HCT116 (cell line): ENCODE measurements around the gene SLC25A19. TPM values are rescaled to one million over a fixed set of nuclear protein-coding genes. Genes with fewer than 3 reads are reported as not detected.
A peak's percentile ranks its signal among the peaks of the same experiment; 100 is the strongest.

ENCODE experiments used
- ATAC-seq: fragments of 200-7000 bp; cut with Tn5 transposase; 2 replicates; pipeline ENCODE4 v1.9.1; 2020; ENCODE audit warnings: mild to moderate bottlenecking, moderate library complexity
- Bru-seq: library from RNA; stranded (reverse); fragments of 400-500 nt; gene quantifications from one replicate; lab custom pipeline; 2021; lab: Mats Ljungman, UMichigan
- BruChase-seq, 2 experiments: library from RNA; stranded (reverse); fragments of 400-500 nt; gene quantifications; one replicate each; lab custom pipeline; 2021; lab: Mats Ljungman, UMichigan
- BruUV-seq: library from RNA; stranded (reverse); fragments of 400-500 nt; replicated peaks from 2 replicates; lab custom pipeline; 2021; lab: Mats Ljungman, UMichigan
- CTCF ChIA-PET: fragments of 300-600 bp; sonication (Branson Sonifier 250); formaldehyde crosslinking; loops from one replicate; lab custom pipeline; 2021; ENCODE audit warnings: antibody characterized with exemption; lab: Charles Lee
- POLR2A ChIA-PET: fragments of 300-600, 350-600 bp; sonication (Branson Sonifier 250); formaldehyde crosslinking; loops from one replicate; lab custom pipeline; 2021; ENCODE audit warnings: antibody characterized with exemption; lab: Charles Lee
- RAD21 ChIA-PET, 2 experiments: fragments of 300-600 bp; sonication (Branson Sonifier 250); formaldehyde crosslinking; loops; one replicate each; lab custom pipeline; 2023; ENCODE audit warnings: low total read pairs in 2 of 2; ENCODE audit not compliant: uncharacterized antibody in 2 of 2, unreplicated experiment in 2 of 2, low non-redundant PET in 1 of 2; lab: Charles Lee
- DNase-seq: peaks from one replicate; pipeline ENCODE4 v3.0.0-alpha.2; 2010; ENCODE audit warnings: low read depth, low spot score
- H2AFZ ChIP-seq: fragments of 200-600 bp; shearing (Covaris generic), sonication (generic); 2 replicates; pipeline ENCODE4 v1.6.1; 2017; ENCODE audit warnings: low read depth, mixed run types, mixed read lengths, antibody characterized with exemption, low read length; ENCODE audit not compliant: poor library complexity, severe bottlenecking
- H3K27ac ChIP-seq: 2 replicates; pipeline ENCODE4 v1.5.1; 2012; ENCODE audit warnings: low read depth, low read length
- H3K27me3 ChIP-seq: fragments of 200-600 bp; sonication (generic); 2 replicates; pipeline ENCODE4 v1.6.1; 2016; ENCODE audit warnings: mixed run types, low read length, mixed read lengths; ENCODE audit not compliant: insufficient read depth
- H3K36me3 ChIP-seq, 2 experiments: fragments of 200-500 bp in 1 of 2; fragments of 200-600 bp in 1 of 2; sonication (Bioruptor generic) in 1 of 2; sonication (generic) in 1 of 2; 2 replicates each; pipeline versions ENCODE4 v1.5.1 to v1.6.1; 2014 to 2016; ENCODE audit warnings: low read length in 2 of 2, inconsistent platforms in 1 of 2, mixed read lengths in 1 of 2, mixed run types in 1 of 2; ENCODE audit not compliant: insufficient read depth in 2 of 2, control insufficient read depth in 1 of 2
- H3K4me1 ChIP-seq, 2 experiments: fragments of 200-600 bp in 1 of 2; sonication (generic) in 1 of 2; 2 replicates each; pipeline versions ENCODE4 v1.5.1 to v1.6.1; 2012 to 2017; ENCODE audit warnings: low read length in 2 of 2, inconsistent platforms in 1 of 2, mild to moderate bottlenecking in 1 of 2, mixed read lengths in 1 of 2, mixed run types in 1 of 2, moderate library complexity in 1 of 2; ENCODE audit not compliant: insufficient read depth in 2 of 2, control insufficient read depth in 1 of 2
- H3K4me2 ChIP-seq: fragments of 200-600 bp; sonication (generic); 2 replicates; pipeline ENCODE4 v1.6.1; 2017; ENCODE audit warnings: mixed run types, low read length, mixed read lengths
- H3K4me3 ChIP-seq, 2 experiments: fragments of 200-600 bp in 1 of 2; sonication (generic) in 1 of 2; replicated peaks in 1 of 2; 2 replicates each; pipeline ENCODE4 v1.5.1; 2011 to 2016; ENCODE audit warnings: low read length in 2 of 2, control low read depth in 1 of 2, low read depth in 1 of 2, mild to moderate bottlenecking in 1 of 2, mixed read lengths in 1 of 2, mixed run types in 1 of 2
- H3K79me2 ChIP-seq: fragments of 200-600 bp; sonication (generic); 2 replicates; pipeline ENCODE4 v1.6.1; 2017; ENCODE audit warnings: mild to moderate bottlenecking, mixed run types, low read length, moderate library complexity, mixed read lengths; ENCODE audit not compliant: insufficient read depth
- H3K9ac ChIP-seq: fragments of 200-600 bp; sonication (generic); 2 replicates; pipeline ENCODE4 v1.6.1; 2016; ENCODE audit warnings: low read length, mixed read lengths
- H3K9me2 ChIP-seq: fragments of 200-600 bp; sonication (generic), shearing (Covaris generic); 2 replicates; pipeline ENCODE4 v1.6.1; 2017; ENCODE audit warnings: mixed run types, mild to moderate bottlenecking, moderate library complexity; ENCODE audit not compliant: insufficient read depth
- H3K9me3 ChIP-seq, 2 experiments: fragments of 200-500 bp in 1 of 2; fragments of 200-600 bp in 1 of 2; sonication (Bioruptor generic) in 1 of 2; sonication (generic) in 1 of 2; 2 replicates each; pipeline ENCODE4 v1.6.1; 2014 to 2017; ENCODE audit warnings: low read length in 2 of 2, mixed read lengths in 2 of 2, inconsistent platforms in 1 of 2, low read depth in 1 of 2, mild to moderate bottlenecking in 1 of 2, mixed run types in 1 of 2, moderate library complexity in 1 of 2; ENCODE audit not compliant: control insufficient read depth in 1 of 2, insufficient read depth in 1 of 2
- H4K20me1 ChIP-seq: fragments of 200-600 bp; sonication (generic), shearing (Covaris generic); 2 replicates; pipeline ENCODE4 v1.6.1; 2017; ENCODE audit warnings: mixed run types, mild to moderate bottlenecking, moderate library complexity; ENCODE audit not compliant: insufficient read depth
- ATF3 ChIP-seq: IDR thresholded peaks from 2 replicates; pipeline ENCODE4 v1.6.1; 2012
- CBX3 ChIP-seq: IDR thresholded peaks from 2 replicates; pipeline ENCODE4 v1.6.1; 2012; ENCODE audit warnings: low read depth
- CTCF ChIP-seq, 3 experiments: fragments of 200-600 bp in 1 of 3; sonication (generic) in 1 of 3; IDR thresholded peaks in 2 of 3; conservative IDR thresholded peaks in 1 of 3; 2 replicates each; pipeline ENCODE4 v1.5.1; 2012 to 2017; ENCODE audit warnings: low read depth in 2 of 3, low read length in 2 of 3, antibody characterized with exemption in 1 of 3, borderline replicate concordance in 1 of 3, control low read depth in 1 of 3, mild to moderate bottlenecking in 1 of 3, mixed read lengths in 1 of 3, mixed run types in 1 of 3, moderate library complexity in 1 of 3; ENCODE audit not compliant: insufficient read depth in 1 of 3
- EGR1 ChIP-seq: IDR thresholded peaks from 2 replicates; pipeline ENCODE4 v1.6.1; 2012; ENCODE audit warnings: low read depth
- EZH2 ChIP-seq: fragments of 200-600 bp; sonication (generic); IDR thresholded peaks from 2 replicates; pipeline ENCODE4 v1.6.1; 2017; ENCODE audit warnings: antibody characterized with exemption, mixed run types
- FOSL1 ChIP-seq: IDR thresholded peaks from 2 replicates; pipeline ENCODE4 v1.6.1; 2012; ENCODE audit warnings: low read depth
- JUND ChIP-seq: IDR thresholded peaks from 2 replicates; pipeline ENCODE4 v1.6.1; 2012
- MAX ChIP-seq: IDR thresholded peaks from 2 replicates; pipeline ENCODE4 v1.6.1; 2012
- POLR2A ChIP-seq: IDR thresholded peaks from 2 replicates; pipeline ENCODE4 v1.7.0; 2011; ENCODE audit warnings: borderline replicate concordance; ENCODE audit not compliant: insufficient read depth, insufficient read length; ENCODE audit errors: extremely low read depth
- RAD21 ChIP-seq: IDR thresholded peaks from 2 replicates; pipeline ENCODE4 v1.6.1; 2012; ENCODE audit warnings: low read depth, mild to moderate bottlenecking
- REST ChIP-seq: IDR thresholded peaks from 2 replicates; pipeline ENCODE4 v1.6.1; 2012; ENCODE audit warnings: low read depth
- SIN3A ChIP-seq: IDR thresholded peaks from 2 replicates; pipeline ENCODE4 v1.6.1; 2012; ENCODE audit warnings: low read depth
- SP1 ChIP-seq: IDR thresholded peaks from 2 replicates; pipeline ENCODE4 v1.6.1; 2012; ENCODE audit warnings: low read depth
- SRF ChIP-seq: IDR thresholded peaks from 2 replicates; pipeline ENCODE4 v1.6.1; 2012; ENCODE audit warnings: low read depth
- TCF7L2 ChIP-seq: IDR thresholded peaks from 2 replicates; pipeline ENCODE4 v1.7.0; 2011; ENCODE audit warnings: borderline replicate concordance, inconsistent platforms; ENCODE audit not compliant: insufficient read depth, insufficient read length; ENCODE audit errors: extremely low read depth
- ZNF274 ChIP-seq: fragments of 200-500 bp; sonication (Bioruptor generic); IDR thresholded peaks from 2 replicates; pipeline ENCODE4 v1.6.1; 2014; ENCODE audit warnings: mild to moderate bottlenecking, low read depth, low read length, inconsistent platforms
- intact Hi-C: fragments of 100-400 bp; cut with micrococcal nuclease; formaldehyde crosslinking; loops from 2 replicates; pipeline ENCODE4 v1.10.0; 2022
- long read RNA-seq: library from polyadenylated mRNA; unstranded; transcript quantifications from one replicate; pipeline ENCODE4 v2.0.0, GENCODE V29; 2021; ENCODE audit not compliant: unreplicated experiment
- polyA plus RNA-seq: library from polyadenylated mRNA; unstranded; fragments of >200 nt; gene quantifications from 2 replicates; pipeline ENCODE4 v1.2.1, GENCODE V29; 2012; ENCODE audit warnings: missing spikeins
- total RNA-seq: library from RNA; stranded (reverse); gene quantifications from one replicate; pipeline ENCODE4 v1.2.1, GENCODE V29; 2021; ENCODE audit not compliant: unreplicated experiment

Gene SLC25A19
- 38.7 TPM for total RNA-seq
- 31.1 and 33.4 TPM in 2 replicates for polyA plus RNA-seq
- percentile 58 among the genes with signal in this experiment for Bru-seq, nascent RNA
- percentile 53 among the genes with signal in this experiment for BruChase-seq, experiment 1, labeled RNA remaining after a 6-hour chase
- percentile 62 among the genes with signal in this experiment for BruChase-seq, experiment 2, labeled RNA remaining after a 2-hour chase
- long read RNA-seq, transcript SLC25A19-205 (7 exons, 1,496 nt): major isoform, 14 of 42 reads
- long read RNA-seq, transcript SLC25A19-210 (8 exons, 1,554 nt): minor isoform, 8 of 42 reads
- long read RNA-seq, partial matches to known transcripts: 6 of 42 reads
- long read RNA-seq, other reads (novel, unspliced or antisense): 8 of 42 reads

- no TSS peak for BruUV-seq
- intact Hi-C loops: loop anchor here (1.0 kb wide), 1 partner anchor 226 kb away; the partner anchor contains the start of gene CASKIN2
- peaks cover 35% of the 10 kb centered on the region for H3K79me2 ChIP-seq
- peak within 1 kb of the TSS; percentile 83 to 98 for H3K4me3 ChIP-seq
- peaks cover 10 to 15% of the 10 kb centered on the region in 2 experiments for H3K4me1 ChIP-seq
- no peaks in the 10 kb centered on the region for H3K9me2 ChIP-seq
- CTCF ChIA-PET: interaction anchor here (0.7 to 2.8 kb wide), 14 partner anchors 11 to 332 kb away, joined by 3 to 51 read pairs (median 4); partner anchors contain the start of genes GRB2, LLGL2, MIF4GD and TSEN54
- H3K4me2 ChIP-seq: peak within 1 kb of the TSS; percentile 85
- DNase-seq (peak; percentile 99), ATAC-seq (peak; percentile 97)
- peak within 1 kb of the TSS; percentile 82 for H3K9ac ChIP-seq
- peak within 1 kb of the TSS; percentile 75 for H3K27ac ChIP-seq
- no peaks in the 10 kb centered on the region for H3K27me3 ChIP-seq
- H4K20me1 ChIP-seq: no peaks in the 10 kb centered on the region
- peak within 1 kb of the TSS; percentile 18 for H2AFZ ChIP-seq
- RAD21 ChIA-PET: interaction anchor here (0.6 to 1.3 kb wide), 4 partner anchors 19 to 116 kb away, joined by 3 to 5 read pairs (median 4); partner anchors contain the start of genes MIF4GD (in 2 of the 2) and GRB2 (in 1 of the 2)
- H3K36me3 ChIP-seq: peaks cover 7 to 22% of the 10 kb centered on the region in 2 experiments
- POLR2A ChIA-PET: interaction anchor here (0.5 to 1.7 kb wide), 24 partner anchors 9 to 1433 kb away, joined by 3 to 40 read pairs (median 5); partner anchors contain the start of genes GGA3, GRB2, MIF4GD and MRPS7
- no peaks in the 10 kb centered on the region for H3K9me3 ChIP-seq
- no peak for TF ChIP-seq RAD21
- no peak for TF ChIP-seq EZH2
- no peak for TF ChIP-seq REST
- TF ChIP-seq CTCF (IDR thresholded peaks at IDR 0.05 in 2 of 3, conservative IDR thresholded peaks at IDR 0.05 in 1 of 3; ENCODE audit: borderline replicate concordance in 1 of 3, insufficient read depth in 1 of 3, low read depth in 2 of 3, low read length in 2 of 3): peak in 2 of 3 experiments; percentile 15 to 24; a peak in 1 of 6 replicates
- TF ChIP-seq EGR1: no peak
- no peak for TF ChIP-seq SRF
- TF ChIP-seq SIN3A: peak; percentile 98
- no peak for TF ChIP-seq TCF7L2
- peak; percentile 99 for TF ChIP-seq SP1
- peak; percentile 86 for TF ChIP-seq POLR2A
- TF ChIP-seq MAX: peak; percentile 95
- TF ChIP-seq ZNF274: no peak
- no peak for TF ChIP-seq FOSL1
- no peak for TF ChIP-seq ATF3
- TF ChIP-seq CBX3: no peak; the same call in 1 of the 2 replicates
- TF ChIP-seq JUND: no peak
These were observed at the start of gene SLC25A19 for GRCh38 chr17:75289115-75289831. Gene SLC25A19, minus strand, starts transcription at chr17:75289433. Its CDS starts 2,669 bp downstream, at chr17:75286764.
